Fibroblast of villous mesenchyme (primary cell): ENCODE data around the gene RPTOR. TPM values are rescaled to one million over a fixed set of nuclear protein-coding genes. Genes with fewer than 3 reads are reported as not detected.

Experiments used
- DNase-seq: peaks from one replicate; pipeline ENCODE4 v3.0.0-alpha.2; 2010; ENCODE audit warnings: low read depth
- H3K4me3 ChIP-seq: 2 replicates; pipeline ENCODE4 v1.5.1; 2011; ENCODE audit warnings: low read depth, mild to moderate bottlenecking, low read length
- CTCF ChIP-seq: IDR thresholded peaks from 2 replicates; pipeline ENCODE4 v1.5.1; 2012; ENCODE audit warnings: low read depth, mild to moderate bottlenecking, low read length; ENCODE audit not compliant: insufficient read depth
- total RNA-seq: library from RNA; depleted of rRNA; stranded (reverse); fragments of >200 nt; gene quantifications from 2 replicates; pipeline ENCODE4 v1.2.3, GENCODE V29; 2012

The RPTOR gene
- total RNA-seq, 1 donor = 35.8 TPM

- DNase-seq = peak; percentile 30
- no peak for TF ChIP-seq CTCF
- no peak overlapping the region for H3K4me3 ChIP-seq
These were observed 30.7 kb upstream of the RPTOR start for GRCh38 chr17:80513892-80514291.

- no peak for DNase-seq
- TF ChIP-seq CTCF = no peak
- H3K4me3 ChIP-seq = no peak overlapping the region
These were observed 28.3 kb upstream of the RPTOR start for GRCh38 chr17:80516171-80516932.

- no peak for TF ChIP-seq CTCF
- H3K4me3 ChIP-seq = no peak overlapping the region
- DNase-seq = no peak
These were observed 27.0 kb upstream of the RPTOR start for GRCh38 chr17:80517641-80518040.

- DNase-seq = no peak
- no peak overlapping the region for H3K4me3 ChIP-seq
- no peak for TF ChIP-seq CTCF
These were observed 26.2 kb upstream of the RPTOR start for GRCh38 chr17:80518392-80518791.

- no peak overlapping the region for H3K4me3 ChIP-seq
- TF ChIP-seq CTCF = no peak
- DNase-seq = no peak
These were observed 25.4 kb upstream of the RPTOR start for GRCh38 chr17:80519091-80519781.

- no peak for TF ChIP-seq CTCF
- no peak for DNase-seq
- H3K4me3 ChIP-seq = no peak overlapping the region
These were observed 23.7 kb upstream of the RPTOR start for GRCh38 chr17:80520810-80521455.
